ENCODE results near the gene PRKAR1B. TPM values are rescaled to one million over a fixed set of nuclear protein-coding genes. Genes with fewer than 3 reads are reported as not detected.

The PRKAR1B gene
- total RNA-seq, 4 donors from 2014 or later, result 7.3 to 15.6 (median 12.3) TPM

DNA sequence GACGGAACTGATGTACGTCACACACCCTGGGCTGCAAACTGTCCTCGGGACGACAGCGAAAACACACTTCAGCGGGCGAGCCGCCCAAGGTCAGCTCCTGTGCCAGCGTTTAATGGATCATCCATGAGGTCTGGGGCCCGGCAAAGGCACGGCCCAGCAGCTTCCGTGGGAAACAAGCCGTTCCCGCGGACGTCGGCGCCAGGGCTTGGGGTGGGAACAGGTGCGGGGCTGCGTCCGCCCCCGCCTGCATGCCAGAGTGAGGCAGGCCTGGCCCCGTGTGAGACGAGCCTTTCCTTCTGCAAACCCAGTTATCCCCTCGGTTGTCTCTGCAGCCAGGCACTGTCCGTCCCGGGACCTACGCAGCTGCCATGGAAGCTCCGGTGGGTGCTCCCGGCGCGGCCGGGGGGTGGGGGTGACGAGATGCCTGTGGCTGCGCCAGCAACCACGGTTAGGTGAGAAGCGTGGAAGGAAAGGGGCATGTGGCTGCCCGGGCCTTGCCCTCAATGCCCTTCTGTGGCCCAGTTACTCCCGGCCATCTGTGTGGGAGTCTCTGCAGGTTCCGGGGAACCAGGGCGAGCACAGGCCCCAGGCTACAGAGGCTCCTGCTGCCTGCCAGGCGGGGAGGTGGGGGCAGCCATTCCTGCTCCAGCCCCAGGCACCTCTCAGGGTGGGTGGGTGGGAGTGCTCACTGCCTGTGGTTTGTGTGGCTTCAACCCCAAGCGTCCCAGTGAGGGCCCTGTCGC, 165.3 kb downstream of the PRKAR1B start:
- no peaks in the 10 kb centered on the region for H3K36me3 ChIP-seq
- intact Hi-C loops (cut with DNase I), result no loop called here
- no peaks in the 10 kb centered on the region for H3K27me3 ChIP-seq
- no peak overlapping the region for H3K4me3 ChIP-seq (replicated peaks in 1 of 3)
- no peaks in the 10 kb centered on the region for H3K4me1 ChIP-seq
- no peak overlapping the region for H3K27ac ChIP-seq
- no peak for DNase-seq
- 72 to 75% methylated on average over 9 to 20 of the region's 44 CpGs for WGBS, 2 donors
- TF ChIP-seq, protein P1, sequence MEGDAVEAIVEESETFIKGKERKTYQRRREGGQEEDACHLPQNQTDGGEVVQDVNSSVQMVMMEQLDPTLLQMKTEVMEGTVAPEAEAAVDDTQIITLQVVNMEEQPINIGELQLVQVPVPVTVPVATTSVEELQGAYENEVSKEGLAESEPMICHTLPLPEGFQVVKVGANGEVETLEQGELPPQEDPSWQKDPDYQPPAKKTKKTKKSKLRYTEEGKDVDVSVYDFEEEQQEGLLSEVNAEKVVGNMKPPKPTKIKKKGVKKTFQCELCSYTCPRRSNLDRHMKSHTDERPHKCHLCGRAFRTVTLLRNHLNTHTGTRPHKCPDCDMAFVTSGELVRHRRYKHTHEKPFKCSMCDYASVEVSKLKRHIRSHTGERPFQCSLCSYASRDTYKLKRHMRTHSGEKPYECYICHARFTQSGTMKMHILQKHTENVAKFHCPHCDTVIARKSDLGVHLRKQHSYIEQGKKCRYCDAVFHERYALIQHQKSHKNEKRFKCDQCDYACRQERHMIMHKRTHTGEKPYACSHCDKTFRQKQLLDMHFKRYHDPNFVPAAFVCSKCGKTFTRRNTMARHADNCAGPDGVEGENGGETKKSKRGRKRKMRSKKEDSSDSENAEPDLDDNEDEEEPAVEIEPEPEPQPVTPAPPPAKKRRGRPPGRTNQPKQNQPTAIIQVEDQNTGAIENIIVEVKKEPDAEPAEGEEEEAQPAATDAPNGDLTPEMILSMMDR (IDR thresholded peaks at IDR 0.05), result no peak
- TF ChIP-seq POLR2A (IDR thresholded peaks at IDR 0.05), result no peak
- no peaks in the 10 kb centered on the region for H3K9me3 ChIP-seq

DNA sequence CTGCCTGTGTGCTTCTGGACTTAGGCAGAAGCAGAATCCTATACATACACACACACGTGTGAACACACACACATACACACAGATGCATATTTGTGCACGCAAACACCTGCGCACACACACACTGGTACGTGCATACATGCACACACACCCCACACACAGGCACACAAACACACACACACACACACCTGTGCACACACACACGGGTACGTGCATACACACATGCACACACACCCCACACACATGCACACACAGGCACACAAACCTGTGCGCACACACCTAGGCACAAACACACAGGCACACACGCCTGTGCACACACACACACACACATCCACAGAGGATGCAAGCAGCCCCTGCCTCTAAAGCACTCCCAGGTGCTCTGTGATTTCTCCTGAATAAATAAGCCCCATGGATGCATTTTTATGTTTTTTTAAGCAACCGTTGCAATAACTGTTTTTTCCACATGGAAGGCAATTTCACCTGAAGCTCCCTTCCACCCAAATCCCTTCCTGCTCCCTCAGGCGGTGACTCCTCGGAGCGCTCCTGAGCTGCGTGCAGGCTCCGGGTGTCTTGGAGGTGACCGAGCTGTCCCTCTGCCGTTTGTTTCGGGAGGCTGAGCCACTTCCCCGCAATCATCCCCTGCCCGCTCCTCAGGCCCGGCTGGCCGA, 166.0 kb downstream of the PRKAR1B start:
- Histone ChIP-seq H3K4me3 (replicated peaks in 1 of 3) (no peak overlapping the region), H3K9me3 (no peaks in the 10 kb centered on the region), H3K4me1 (no peaks in the 10 kb centered on the region), H3K36me3 (no peaks in the 10 kb centered on the region), H3K27ac (no peak overlapping the region), H3K27me3 (no peaks in the 10 kb centered on the region)
- intact Hi-C loops (cut with DNase I), result no loop called here
- TF ChIP-seq, protein P1 (IDR thresholded peaks at IDR 0.05), result no peak
- TF ChIP-seq POLR2A (IDR thresholded peaks at IDR 0.05), result no peak
- no peak for DNase-seq
- WGBS, 2 donors, result 78 to 82% methylated on average over 21 of the region's 21 CpGs

DNA sequence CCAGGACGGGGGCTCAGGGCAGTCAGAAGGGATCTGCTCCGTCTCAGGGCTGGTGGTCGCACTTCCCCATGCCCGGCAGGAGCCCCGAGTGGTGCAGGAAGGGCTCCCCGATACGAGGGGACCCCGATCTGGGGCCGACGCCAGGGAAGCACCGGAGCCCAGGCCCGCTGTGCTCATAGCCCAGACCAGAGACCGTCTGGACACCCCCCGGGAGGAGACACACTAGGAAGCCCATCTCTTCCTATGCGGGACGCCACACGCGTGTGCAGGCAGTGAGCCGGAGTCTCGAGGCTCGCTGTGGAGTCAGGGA, 167.7 kb downstream of the PRKAR1B start:
- H3K9me3 ChIP-seq, result no peaks in the 10 kb centered on the region
- no peaks in the 10 kb centered on the region for H3K4me1 ChIP-seq
- WGBS, 2 donors, result 94 to 96% methylated on average over 12 to 21 of the region's 21 CpGs
- no peaks in the 10 kb centered on the region for H3K36me3 ChIP-seq
- H3K27me3 ChIP-seq, result no peaks in the 10 kb centered on the region
- H3K27ac ChIP-seq, result no peak overlapping the region
- H3K4me3 ChIP-seq (replicated peaks in 1 of 3), result no peak overlapping the region
- DNase-seq, result no peak
- TF ChIP-seq, protein P1 (IDR thresholded peaks at IDR 0.05), result no peak
- TF ChIP-seq POLR2A (IDR thresholded peaks at IDR 0.05), result no peak
- intact Hi-C loops (cut with DNase I), result no loop called here

DNA sequence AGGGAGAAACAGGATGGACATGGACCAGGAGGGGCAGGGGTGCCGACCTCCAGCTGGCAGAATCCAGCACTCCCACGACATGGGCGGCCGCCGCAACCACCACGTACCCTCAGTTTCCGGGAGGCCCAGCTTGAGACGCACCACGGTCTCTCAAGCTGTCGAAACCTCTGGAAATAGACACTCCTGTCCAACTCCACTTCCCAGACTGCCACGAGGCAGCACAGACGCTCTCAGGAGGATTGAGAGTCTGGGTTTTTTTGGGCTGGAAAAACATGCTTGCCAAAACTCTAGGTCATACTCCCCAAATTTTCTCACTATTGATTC, 169.6 kb downstream of the PRKAR1B start:
- H3K4me3 ChIP-seq (replicated peaks in 1 of 3), result no peak overlapping the region
- H3K36me3 ChIP-seq, result no peaks in the 10 kb centered on the region
- WGBS, 2 donors, result 83 to 85% methylated on average over 12 of the region's 12 CpGs
- intact Hi-C loops (cut with DNase I), result no loop called here
- no peak overlapping the region for H3K27ac ChIP-seq
- no peaks in the 10 kb centered on the region for H3K27me3 ChIP-seq
- no peak for DNase-seq
- TF ChIP-seq POLR2A (IDR thresholded peaks at IDR 0.05), result no peak
- TF ChIP-seq, protein P1 (IDR thresholded peaks at IDR 0.05), result no peak
- no peaks in the 10 kb centered on the region for H3K4me1 ChIP-seq
- no peaks in the 10 kb centered on the region for H3K9me3 ChIP-seq

DNA sequence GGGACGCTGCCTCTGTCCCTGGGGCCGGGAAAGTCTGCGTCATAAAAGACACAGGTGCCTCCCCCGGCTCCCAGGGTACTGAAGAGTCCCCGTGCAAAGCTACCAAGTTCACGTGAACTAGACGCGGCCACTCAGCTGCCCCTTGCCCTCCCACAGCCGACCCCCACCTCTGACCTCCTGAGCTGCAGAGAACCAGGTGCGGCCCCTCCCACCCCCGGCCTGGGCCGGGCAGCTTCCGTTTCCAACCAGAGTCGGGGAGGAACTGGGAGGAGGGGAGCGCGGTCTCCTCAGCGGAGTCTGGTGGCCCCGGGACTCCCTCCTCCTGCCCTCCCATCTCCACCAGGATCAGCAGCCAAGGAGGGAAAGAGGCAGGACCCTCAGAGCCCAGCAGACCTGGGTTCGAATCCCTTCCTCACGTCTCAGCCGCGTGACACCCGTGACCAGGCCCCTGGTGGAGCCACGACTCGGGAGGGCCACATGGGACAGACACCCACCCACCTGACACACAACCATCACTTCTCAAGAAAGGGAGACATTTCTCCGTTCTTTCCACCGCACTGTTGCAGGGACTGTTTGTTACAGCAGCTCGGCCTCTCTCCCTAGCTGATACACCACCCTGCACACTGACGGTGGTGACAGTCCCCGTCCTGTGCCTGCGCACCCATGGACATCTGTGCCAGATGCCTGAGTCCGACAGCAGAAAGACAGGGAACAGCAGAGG, 170.1 kb downstream of the PRKAR1B start:
- no peak overlapping the region for H3K4me3 ChIP-seq (replicated peaks in 1 of 3)
- intact Hi-C loops (cut with DNase I), result no loop called here
- no peaks in the 10 kb centered on the region for H3K4me1 ChIP-seq
- no peaks in the 10 kb centered on the region for H3K27me3 ChIP-seq
- 94 to 98% methylated on average over 10 to 23 of the region's 32 CpGs for WGBS, 2 donors
- no peak for TF ChIP-seq POLR2A (IDR thresholded peaks at IDR 0.05)
- TF ChIP-seq, protein P1 (IDR thresholded peaks at IDR 0.05), result no peak
- H3K36me3 ChIP-seq, result no peaks in the 10 kb centered on the region
- no peaks in the 10 kb centered on the region for H3K9me3 ChIP-seq
- no peak for DNase-seq
- no peak overlapping the region for H3K27ac ChIP-seq

All from thyroid gland (tissue), 4 donors.